ENCODE results near the gene MBTD1.
"Not testable (repeated sequence)": the region's sequence is repeated elsewhere in the genome, so short reads cannot be mapped to it uniquely, and the experiment has no call there.

Gene MBTD1

DNA sequence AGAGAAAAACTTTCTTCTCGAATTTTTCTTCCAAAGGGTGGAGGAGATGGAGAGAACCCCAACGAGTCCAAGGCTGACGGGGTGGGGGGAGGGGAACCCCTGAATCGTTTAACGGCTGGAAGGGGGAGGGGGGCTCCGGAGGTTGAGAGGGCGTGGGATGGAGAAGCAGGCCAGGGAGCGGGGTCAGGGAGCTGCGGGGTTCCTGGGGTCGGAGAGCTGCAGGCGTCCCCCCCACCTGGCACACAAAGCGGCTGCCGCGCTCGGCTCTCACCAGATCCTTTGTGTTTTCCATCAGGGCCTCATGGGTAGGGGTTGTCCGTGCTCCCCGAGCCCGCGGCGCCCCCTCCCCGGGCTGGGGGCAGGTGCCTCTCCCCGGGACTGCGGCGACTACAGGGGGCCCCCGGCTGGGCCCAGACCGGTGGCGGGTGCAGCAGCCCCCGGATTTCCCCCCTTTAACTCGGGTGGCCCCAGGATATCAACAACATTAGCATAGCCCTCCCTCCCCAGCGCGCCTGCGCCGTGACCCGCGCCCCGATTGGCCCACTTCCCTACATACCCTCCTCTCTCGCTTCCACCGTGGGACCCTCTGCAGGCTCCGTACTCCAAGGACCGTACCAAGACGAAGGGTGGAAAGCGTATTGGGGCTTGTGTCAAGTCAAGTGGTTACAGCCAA is at the start of gene MBTD1:
Gene MBTD1, minus strand, starts transcription at position 486 of the 673 bp plus-strand sequence. CDS start 34,888 bp downstream, outside the sequence.
- peak; percentile 89 to 92 for DNase-seq

DNA sequence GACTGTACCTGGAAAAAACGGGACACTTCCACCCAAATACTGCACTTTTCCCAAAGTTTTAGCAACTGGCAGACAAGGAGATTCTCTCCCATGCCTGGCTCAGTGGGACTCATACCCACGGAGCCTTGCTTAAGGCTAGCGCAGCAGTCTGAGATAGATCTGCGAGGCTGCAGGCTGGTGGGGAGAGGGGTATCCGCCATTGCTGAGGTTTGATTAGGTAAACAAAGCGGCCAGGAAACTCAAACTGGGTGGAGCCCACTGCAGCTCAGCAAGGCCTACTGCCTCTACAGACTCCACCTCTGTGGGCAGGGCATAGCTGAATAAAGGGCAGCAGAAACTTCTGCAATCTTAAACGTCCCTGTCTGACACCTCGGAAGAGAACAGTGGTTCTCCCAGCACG is 45.3 kb upstream of the MBTD1 start:
- DNase-seq: no peak

GRCh38 chr17:51299859-51300258 is 40.0 kb upstream of the MBTD1 start:
- no peak for DNase-seq

GRCh38 chr17:51298508-51299371 is 38.9 kb upstream of the MBTD1 start:
- peak in 1 of 2 donors; percentile 3 for DNase-seq

DNA sequence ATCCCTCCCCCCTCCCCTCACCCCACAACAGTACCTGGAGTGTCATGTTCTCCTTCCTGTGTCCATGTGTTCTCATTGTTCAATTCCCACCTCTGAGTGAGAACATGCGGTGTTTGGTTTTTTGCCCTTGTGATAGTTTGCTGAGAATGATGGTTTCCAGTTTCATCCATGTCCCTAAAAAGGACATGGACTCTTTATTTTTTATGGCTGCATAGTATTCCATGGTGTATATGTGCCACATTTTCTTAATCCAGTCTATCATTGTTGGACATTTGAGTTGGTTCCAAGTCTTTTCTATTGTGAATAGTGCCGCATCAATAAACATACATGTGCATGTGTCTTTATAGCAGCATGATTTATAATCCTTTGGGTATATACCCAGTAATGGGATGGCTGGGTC is 34.5 kb upstream of the MBTD1 start:
- DNase-seq: not testable (repeated sequence)

DNA sequence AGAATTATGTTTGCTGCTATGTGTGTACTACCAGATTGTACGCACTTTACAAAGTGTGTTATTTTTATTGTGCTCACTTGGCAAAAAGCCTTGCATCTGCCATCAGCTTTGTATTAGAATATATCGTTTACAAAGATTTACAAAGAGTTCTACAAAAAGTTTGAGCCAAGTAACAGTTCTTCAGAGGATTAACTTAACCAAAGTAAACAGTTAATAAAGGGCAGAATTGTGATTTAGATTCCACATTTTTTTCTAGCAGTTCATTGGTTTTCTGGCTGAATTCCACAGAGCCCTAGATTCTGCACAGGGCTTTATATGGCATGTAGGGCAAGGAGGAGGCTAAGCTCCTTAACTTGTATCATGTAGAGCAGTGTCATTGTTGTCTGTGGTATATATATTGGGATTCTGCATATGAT is 29.9 kb upstream of the MBTD1 start:
- DNase-seq: no peak

- no peak for DNase-seq
Measured at GRCh38 chr17:51287412-51287811, 27.6 kb upstream of the MBTD1 start.

DNA sequence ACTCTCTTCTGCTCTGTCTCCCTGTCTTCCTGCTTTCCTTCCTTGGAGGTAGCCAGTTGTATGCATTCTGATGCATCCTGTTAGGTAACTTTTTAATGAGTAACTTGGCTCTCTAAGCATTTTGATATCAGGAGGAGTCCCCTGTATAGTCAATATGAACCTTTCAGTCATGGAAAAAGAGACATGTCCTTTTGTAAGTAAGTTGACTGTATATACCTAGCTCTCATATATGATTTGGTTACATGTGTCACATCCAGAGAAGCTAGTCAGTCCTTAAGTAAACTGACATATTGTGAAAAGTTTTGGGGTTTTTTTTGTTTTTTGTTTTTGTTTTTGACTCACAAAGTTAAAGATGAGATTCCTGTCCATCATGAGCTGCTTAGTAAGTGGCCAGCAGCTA is 19.3 kb upstream of the MBTD1 start:
- no peak for DNase-seq

- no peak for DNase-seq
Measured at GRCh38 chr17:51275381-51275780, 15.5 kb upstream of the MBTD1 start.

- DNase-seq: no peak
Measured at GRCh38 chr17:51272812-51273211, 13.0 kb upstream of the MBTD1 start.

GRCh38 chr17:51270636-51271035 is 10.8 kb upstream of the MBTD1 start:
- DNase-seq: no peak

- DNase-seq: no peak
Measured at GRCh38 chr17:51269991-51270390, 10.1 kb upstream of the MBTD1 start.

- not testable (repeated sequence) for DNase-seq
Measured at GRCh38 chr17:51264466-51264865, 4.6 kb upstream of the MBTD1 start.

DNA sequence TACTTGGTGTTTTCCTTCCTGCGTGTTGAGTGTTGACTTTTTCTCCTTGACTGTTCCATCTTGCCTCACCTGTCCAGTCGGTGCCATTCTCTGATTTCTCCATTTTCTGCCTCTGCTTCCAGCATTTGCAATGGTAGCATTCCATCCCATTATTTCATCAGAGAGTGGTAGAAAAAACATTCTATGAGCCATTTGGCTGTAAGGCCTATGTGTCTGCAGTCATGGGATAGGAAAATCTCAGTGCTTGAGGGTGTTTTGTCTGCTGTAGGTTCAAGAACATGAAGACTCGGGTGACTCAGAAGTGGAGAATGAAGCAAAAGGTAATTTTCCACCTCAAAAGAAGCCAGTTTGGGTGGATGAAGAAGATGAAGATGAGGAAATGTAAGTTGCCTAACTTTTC is 3.2 kb upstream of the MBTD1 start:
- DNase-seq: no peak

- no peak for DNase-seq
Measured at GRCh38 chr17:51261024-51261963, 1.4 kb upstream of the MBTD1 start.

DNA sequence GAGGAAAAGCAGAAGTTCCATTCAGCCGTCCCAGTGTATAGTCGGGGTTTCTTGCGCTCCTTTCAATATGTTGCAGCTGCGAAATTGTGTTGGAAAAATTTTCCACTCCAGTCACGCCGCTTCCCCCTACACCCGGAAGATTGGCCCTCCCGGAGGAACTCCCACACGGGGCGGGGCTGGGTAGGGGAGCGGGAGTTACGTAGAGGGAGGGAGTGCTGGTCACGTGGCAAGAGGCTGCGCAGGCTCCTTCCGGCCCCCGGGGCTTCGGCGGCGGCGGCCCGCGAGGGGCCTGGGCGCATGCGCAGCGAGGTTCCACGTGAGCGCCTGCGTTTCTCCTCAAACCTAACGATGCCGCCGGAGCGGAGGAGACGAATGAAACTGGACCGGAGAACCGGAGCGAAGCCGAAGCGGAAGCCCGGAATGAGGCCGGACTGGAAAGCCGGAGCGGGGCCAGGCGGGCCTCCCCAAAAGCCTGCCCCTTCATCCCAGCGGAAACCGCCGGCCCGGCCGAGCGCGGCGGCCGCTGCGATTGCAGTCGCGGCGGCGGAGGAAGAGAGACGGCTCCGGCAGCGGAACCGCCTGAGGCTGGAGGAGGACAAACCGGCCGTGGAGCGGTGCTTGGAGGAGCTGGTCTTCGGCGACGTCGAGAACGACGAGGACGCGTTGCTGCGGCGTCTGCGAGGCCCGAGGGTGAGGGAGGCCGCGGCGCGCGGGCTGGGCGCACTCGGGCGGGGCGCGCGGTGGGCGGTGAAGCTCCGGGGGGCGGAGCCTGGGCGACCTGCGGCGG is 581 bp upstream of the MBTD1 start, which contains the start of gene UTP18:
Gene UTP18, plus strand, starts transcription at position 310 of the 787 bp plus-strand sequence. Its CDS starts 39 bp downstream, at position 349.
- DNase-seq: peak; percentile 96 to 98

GRCh38 chr17:51258756-51259563 is 889 bp downstream of the MBTD1 start:
- peak; percentile 9 to 10 for DNase-seq

GRCh38 chr17:51257150-51258081 is 2.4 kb downstream of the MBTD1 start:
- DNase-seq: no peak

GRCh38 chr17:51256101-51256500 is 3.7 kb downstream of the MBTD1 start:
- no peak for DNase-seq

DNA sequence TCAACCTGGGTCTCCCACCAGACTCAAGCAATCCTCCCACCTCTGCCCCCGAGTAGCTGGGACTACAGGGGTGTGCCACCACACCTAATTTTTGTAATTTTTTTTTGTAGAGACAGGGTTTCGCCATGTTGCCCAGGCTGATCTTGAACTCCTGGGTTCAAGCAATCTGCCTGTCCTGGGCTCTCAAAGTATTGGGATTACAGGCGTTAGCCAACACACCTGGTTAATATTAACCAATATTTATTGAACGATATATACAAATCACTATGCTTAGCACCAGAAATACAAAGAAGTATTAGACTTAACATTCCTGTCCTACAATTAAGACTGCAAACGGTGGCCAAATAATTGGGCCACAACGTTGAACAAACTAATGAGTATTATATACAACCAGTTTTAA is 4.2 kb downstream of the MBTD1 start:
- DNase-seq: no peak

Measured in activated CD4-positive, alpha-beta T cell treated with anti-CD3 and anti-CD28 coated beads for 4 hours (primary cell).